SK-N-SH treated with all-trans-retinoic acid at 6 μM for 48 hours (cell line): ENCODE measurements around the gene PTCHD4.

Experiments used
- ATAC-seq: fragments of 200-7000 bp; cut with Tn5 transposase; 3 replicates; pipeline ENCODE4 v1.9.1; 2020; ENCODE audit warnings: mild to moderate bottlenecking, moderate library complexity
- ARNTL ChIP-seq: fragments of 450-650 bp; formaldehyde crosslinking; IDR thresholded peaks from 2 replicates; pipeline ENCODE4 v1.5.0; 2020; ENCODE audit warnings: low read depth, mild to moderate bottlenecking, moderate library complexity, borderline replicate concordance
- BACH2 ChIP-seq: fragments of 250-450 bp; sonication (Bioruptor Pico); IDR thresholded peaks from 2 replicates; pipeline ENCODE4 v1.9.0; 2021; ENCODE audit warnings: mild to moderate bottlenecking, borderline replicate concordance
- CSDC2 ChIP-seq: fragments of 250-450 bp; sonication (Bioruptor Pico); IDR thresholded peaks from 2 replicates; pipeline ENCODE4 v1.5.0; 2020; ENCODE audit warnings: mild to moderate bottlenecking, moderate library complexity
- GLIS3 ChIP-seq: fragments of 250-450 bp; sonication (Bioruptor Pico); IDR thresholded peaks from 2 replicates; pipeline ENCODE4 v1.5.0; 2020; ENCODE audit warnings: mild to moderate bottlenecking, moderate library complexity
- ISL1 ChIP-seq: fragments of 250-450 bp; sonication (Bioruptor Pico); IDR thresholded peaks from 2 replicates; pipeline ENCODE4 v2.1.2; 2022; ENCODE audit warnings: mild to moderate bottlenecking, moderate library complexity
- OSR1 ChIP-seq: fragments of 250-450 bp; sonication (Bioruptor Pico); IDR thresholded peaks from 2 replicates; pipeline ENCODE4 v1.8.0; 2022; ENCODE audit warnings: moderate library complexity, mild to moderate bottlenecking, inconsistent platforms
- PPARA ChIP-seq: fragments of 250-450 bp; sonication (Bioruptor Pico); IDR thresholded peaks from 2 replicates; pipeline ENCODE4 v1.5.0; 2020; ENCODE audit warnings: mild to moderate bottlenecking, borderline replicate concordance
- RARB ChIP-seq: fragments of 250-450 bp; sonication (Bioruptor Pico); IDR thresholded peaks from 2 replicates; pipeline ENCODE4 v1.8.0; 2021; ENCODE audit warnings: mild to moderate bottlenecking, moderate library complexity
- SNAI2 ChIP-seq: fragments of 250-450 bp; sonication (Bioruptor Pico); IDR thresholded peaks from 2 replicates; pipeline ENCODE4 v1.5.0; 2020; ENCODE audit warnings: mild to moderate bottlenecking, moderate library complexity
- TOX ChIP-seq: fragments of 250-450 bp; sonication (Bioruptor Pico); IDR thresholded peaks from 2 replicates; pipeline ENCODE4 v1.8.0; 2021; ENCODE audit warnings: mild to moderate bottlenecking, moderate library complexity, borderline replicate concordance
- ZC3H10 ChIP-seq: fragments of 250-450 bp; sonication (Bioruptor Pico); IDR thresholded peaks from 2 replicates; pipeline ENCODE4 v1.5.1; 2021; ENCODE audit warnings: mild to moderate bottlenecking, moderate library complexity
- ZFP30 ChIP-seq: fragments of 450-650 bp; formaldehyde crosslinking; IDR thresholded peaks from 2 replicates; pipeline ENCODE4 v1.5.0; 2022; ENCODE audit warnings: mild to moderate bottlenecking, moderate library complexity
- ZNF565 ChIP-seq: fragments of 450-650 bp; formaldehyde crosslinking; conservative IDR thresholded peaks from 2 replicates; pipeline ENCODE4 v1.5.0; 2020; ENCODE audit warnings: low read depth, mild to moderate bottlenecking, moderate library complexity
- ZNF70 ChIP-seq: fragments of 450-650 bp; formaldehyde crosslinking; IDR thresholded peaks from 2 replicates; pipeline ENCODE4 v1.5.0; 2020; ENCODE audit warnings: mild to moderate bottlenecking, moderate library complexity
- ZNF8 ChIP-seq: fragments of 450-650 bp; formaldehyde crosslinking; IDR thresholded peaks from 2 replicates; pipeline ENCODE4 v1.5.0; 2020; ENCODE audit warnings: mild to moderate bottlenecking, moderate library complexity
- TF ChIP-seq, protein P1 (sequence below): fragments of 250-450 bp; sonication (Bioruptor Pico); IDR thresholded peaks from 2 replicates; pipeline ENCODE4 v1.5.1; 2020; ENCODE audit warnings: low read depth, mild to moderate bottlenecking, moderate library complexity
- TF ChIP-seq, protein P2 (sequence below): fragments of 250-450 bp; sonication (Bioruptor Pico); IDR thresholded peaks from 2 replicates; pipeline ENCODE4 v1.8.0; 2020; ENCODE audit warnings: mild to moderate bottlenecking, moderate library complexity, borderline replicate concordance
- TF ChIP-seq, protein P3 (sequence below): fragments of 250-450 bp; sonication (Bioruptor Pico); IDR thresholded peaks from 2 replicates; pipeline ENCODE4 v1.8.0; 2021; ENCODE audit warnings: low read depth, mild to moderate bottlenecking, moderate library complexity, borderline replicate concordance
- TF ChIP-seq, protein P4 (sequence below): fragments of 250-450 bp; sonication (Bioruptor Pico); IDR thresholded peaks from 2 replicates; pipeline ENCODE4 v1.5.0; 2020; ENCODE audit warnings: mild to moderate bottlenecking, moderate library complexity
- TF ChIP-seq, protein P5 (sequence below): fragments of 250-450 bp; sonication (Bioruptor Pico); IDR thresholded peaks from 2 replicates; pipeline ENCODE4 v1.5.1; 2021; ENCODE audit warnings: mild to moderate bottlenecking, moderate library complexity

PTCHD4 gene

DNA sequence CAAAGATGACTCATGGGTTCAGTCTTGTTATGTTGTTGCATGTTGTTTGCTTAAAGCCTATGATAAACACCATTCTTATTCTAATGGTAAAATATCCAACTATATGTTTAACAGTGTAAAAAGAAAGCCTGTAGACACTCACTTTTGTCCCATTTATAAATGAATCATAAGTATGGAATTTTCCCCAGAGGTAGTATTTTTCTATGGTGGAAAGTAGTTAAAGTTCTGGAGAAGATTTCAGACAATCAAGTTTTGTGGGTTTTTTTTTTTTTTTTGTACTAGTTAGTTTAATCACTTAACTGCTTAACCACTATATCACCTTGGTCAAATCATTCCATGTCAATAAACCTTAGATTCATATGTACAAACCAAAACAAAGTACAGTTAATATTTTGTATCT, 35.8 kb downstream of the PTCHD4 start:
- TF ChIP-seq PPARA (CRISPR knock-in tag) (no peak), BACH2 (CRISPR knock-in tag) (no peak), ZC3H10 (CRISPR knock-in tag) (no peak)
- no peak for ATAC-seq

DNA sequence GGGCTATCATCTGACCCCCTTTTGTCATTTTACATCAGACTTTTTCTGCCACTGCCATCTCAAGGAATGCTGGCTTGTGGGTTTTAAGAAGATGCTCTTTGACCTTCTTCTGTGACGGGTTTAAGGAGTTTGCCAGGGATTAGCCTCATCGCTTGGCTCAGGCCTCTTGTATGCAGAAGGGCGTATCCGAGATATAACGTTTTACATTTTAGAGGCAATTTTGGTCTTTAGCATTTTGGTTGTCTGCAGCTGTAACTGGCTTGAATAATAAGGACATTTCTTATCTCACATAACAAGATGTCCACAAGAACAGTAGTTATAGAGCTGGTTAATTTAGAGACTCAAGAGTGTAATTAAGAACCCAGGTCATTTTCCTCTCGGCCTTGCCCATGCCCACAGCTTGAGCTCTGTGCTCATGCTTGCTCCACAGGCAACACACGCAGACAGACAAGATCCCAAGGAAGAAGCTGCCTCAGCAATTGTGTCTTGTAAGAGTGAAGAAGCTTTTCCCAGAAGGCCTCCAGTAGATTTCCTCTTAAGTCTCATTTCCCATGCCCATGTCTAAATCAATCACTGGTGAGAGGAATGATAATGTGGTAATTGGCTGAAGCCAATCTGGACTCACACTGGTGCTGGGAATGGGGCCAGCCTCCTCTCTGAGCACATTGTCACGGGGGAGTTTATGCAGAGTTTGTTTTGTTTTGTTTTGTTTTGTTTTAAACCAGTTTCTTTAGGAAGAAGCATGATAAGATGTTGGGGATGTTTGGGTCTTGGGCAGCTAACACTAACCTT, 36.8 kb downstream of the PTCHD4 start:
- TF ChIP-seq, protein P1, sequence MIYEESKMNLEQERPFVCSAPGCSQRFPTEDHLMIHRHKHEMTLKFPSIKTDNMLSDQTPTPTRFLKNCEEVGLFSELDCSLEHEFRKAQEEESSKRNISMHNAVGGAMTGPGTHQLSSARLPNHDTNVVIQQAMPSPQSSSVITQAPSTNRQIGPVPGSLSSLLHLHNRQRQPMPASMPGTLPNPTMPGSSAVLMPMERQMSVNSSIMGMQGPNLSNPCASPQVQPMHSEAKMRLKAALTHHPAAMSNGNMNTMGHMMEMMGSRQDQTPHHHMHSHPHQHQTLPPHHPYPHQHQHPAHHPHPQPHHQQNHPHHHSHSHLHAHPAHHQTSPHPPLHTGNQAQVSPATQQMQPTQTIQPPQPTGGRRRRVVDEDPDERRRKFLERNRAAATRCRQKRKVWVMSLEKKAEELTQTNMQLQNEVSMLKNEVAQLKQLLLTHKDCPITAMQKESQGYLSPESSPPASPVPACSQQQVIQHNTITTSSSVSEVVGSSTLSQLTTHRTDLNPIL (CRISPR knock-in tag), result no peak
- TF ChIP-seq ZC3H10 (CRISPR knock-in tag), result no peak
- TF ChIP-seq CSDC2 (CRISPR knock-in tag), result no peak
- no peak for TF ChIP-seq SNAI2 (CRISPR knock-in tag)
- TF ChIP-seq, protein P2, sequence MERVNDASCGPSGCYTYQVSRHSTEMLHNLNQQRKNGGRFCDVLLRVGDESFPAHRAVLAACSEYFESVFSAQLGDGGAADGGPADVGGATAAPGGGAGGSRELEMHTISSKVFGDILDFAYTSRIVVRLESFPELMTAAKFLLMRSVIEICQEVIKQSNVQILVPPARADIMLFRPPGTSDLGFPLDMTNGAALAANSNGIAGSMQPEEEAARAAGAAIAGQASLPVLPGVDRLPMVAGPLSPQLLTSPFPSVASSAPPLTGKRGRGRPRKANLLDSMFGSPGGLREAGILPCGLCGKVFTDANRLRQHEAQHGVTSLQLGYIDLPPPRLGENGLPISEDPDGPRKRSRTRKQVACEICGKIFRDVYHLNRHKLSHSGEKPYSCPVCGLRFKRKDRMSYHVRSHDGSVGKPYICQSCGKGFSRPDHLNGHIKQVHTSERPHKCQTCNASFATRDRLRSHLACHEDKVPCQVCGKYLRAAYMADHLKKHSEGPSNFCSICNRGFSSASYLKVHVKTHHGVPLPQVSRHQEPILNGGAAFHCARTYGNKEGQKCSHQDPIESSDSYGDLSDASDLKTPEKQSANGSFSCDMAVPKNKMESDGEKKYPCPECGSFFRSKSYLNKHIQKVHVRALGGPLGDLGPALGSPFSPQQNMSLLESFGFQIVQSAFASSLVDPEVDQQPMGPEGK (CRISPR knock-in tag), result no peak
- no peak for TF ChIP-seq GLIS3 (CRISPR knock-in tag)
- no peak for TF ChIP-seq ZNF70 (CRISPR knock-in tag)
- TF ChIP-seq RARB (CRISPR knock-in tag), result no peak
- TF ChIP-seq ZNF565 (CRISPR knock-in tag), result no peak
- no peak for TF ChIP-seq ZFP30 (CRISPR knock-in tag)
- TF ChIP-seq, protein P3, sequence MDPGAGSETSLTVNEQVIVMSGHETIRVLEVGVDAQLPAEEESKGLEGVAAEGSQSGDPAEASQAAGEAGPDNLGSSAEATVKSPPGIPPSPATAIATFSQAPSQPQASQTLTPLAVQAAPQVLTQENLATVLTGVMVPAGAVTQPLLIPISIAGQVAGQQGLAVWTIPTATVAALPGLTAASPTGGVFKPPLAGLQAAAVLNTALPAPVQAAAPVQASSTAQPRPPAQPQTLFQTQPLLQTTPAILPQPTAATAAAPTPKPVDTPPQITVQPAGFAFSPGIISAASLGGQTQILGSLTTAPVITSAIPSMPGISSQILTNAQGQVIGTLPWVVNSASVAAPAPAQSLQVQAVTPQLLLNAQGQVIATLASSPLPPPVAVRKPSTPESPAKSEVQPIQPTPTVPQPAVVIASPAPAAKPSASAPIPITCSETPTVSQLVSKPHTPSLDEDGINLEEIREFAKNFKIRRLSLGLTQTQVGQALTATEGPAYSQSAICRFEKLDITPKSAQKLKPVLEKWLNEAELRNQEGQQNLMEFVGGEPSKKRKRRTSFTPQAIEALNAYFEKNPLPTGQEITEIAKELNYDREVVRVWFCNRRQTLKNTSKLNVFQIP (CRISPR knock-in tag), result no peak
- TF ChIP-seq ARNTL (CRISPR knock-in tag), result no peak
- TF ChIP-seq, protein P4, sequence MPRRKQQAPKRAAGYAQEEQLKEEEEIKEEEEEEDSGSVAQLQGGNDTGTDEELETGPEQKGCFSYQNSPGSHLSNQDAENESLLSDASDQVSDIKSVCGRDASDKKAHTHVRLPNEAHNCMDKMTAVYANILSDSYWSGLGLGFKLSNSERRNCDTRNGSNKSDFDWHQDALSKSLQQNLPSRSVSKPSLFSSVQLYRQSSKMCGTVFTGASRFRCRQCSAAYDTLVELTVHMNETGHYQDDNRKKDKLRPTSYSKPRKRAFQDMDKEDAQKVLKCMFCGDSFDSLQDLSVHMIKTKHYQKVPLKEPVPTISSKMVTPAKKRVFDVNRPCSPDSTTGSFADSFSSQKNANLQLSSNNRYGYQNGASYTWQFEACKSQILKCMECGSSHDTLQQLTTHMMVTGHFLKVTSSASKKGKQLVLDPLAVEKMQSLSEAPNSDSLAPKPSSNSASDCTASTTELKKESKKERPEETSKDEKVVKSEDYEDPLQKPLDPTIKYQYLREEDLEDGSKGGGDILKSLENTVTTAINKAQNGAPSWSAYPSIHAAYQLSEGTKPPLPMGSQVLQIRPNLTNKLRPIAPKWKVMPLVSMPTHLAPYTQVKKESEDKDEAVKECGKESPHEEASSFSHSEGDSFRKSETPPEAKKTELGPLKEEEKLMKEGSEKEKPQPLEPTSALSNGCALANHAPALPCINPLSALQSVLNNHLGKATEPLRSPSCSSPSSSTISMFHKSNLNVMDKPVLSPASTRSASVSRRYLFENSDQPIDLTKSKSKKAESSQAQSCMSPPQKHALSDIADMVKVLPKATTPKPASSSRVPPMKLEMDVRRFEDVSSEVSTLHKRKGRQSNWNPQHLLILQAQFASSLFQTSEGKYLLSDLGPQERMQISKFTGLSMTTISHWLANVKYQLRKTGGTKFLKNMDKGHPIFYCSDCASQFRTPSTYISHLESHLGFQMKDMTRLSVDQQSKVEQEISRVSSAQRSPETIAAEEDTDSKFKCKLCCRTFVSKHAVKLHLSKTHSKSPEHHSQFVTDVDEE (CRISPR knock-in tag), result no peak
- no peak for TF ChIP-seq ZNF8 (CRISPR knock-in tag)
- no peak for TF ChIP-seq OSR1 (CRISPR knock-in tag)
- no peak for TF ChIP-seq PPARA (CRISPR knock-in tag)
- peak; percentile 48 for ATAC-seq

DNA sequence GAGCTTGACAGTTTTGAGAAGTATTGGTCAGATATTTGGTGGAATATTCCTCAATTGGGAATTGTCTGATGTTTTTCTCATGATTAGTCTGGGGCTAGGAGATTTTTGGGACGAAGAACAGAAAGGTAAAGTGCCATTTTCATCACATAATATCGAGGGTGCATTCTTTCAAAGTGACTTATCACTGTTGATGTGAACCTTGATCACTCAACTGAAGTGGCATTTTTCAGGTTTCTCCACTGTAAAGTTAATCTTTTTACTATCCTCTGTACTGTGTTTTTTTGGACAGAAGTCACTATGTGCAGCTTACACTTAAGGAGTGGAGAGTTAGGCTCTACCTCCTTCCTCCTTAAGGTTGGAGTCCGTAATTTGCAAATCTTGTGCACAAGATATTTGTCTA, 39.2 kb downstream of the PTCHD4 start:
- ATAC-seq, result no peak
- TF ChIP-seq OSR1 (CRISPR knock-in tag), result no peak
- no peak for TF ChIP-seq ZFP30 (CRISPR knock-in tag)
- TF ChIP-seq, protein P2 (CRISPR knock-in tag), result no peak
- TF ChIP-seq, protein P4 (CRISPR knock-in tag), result no peak
- TF ChIP-seq, protein P3 (CRISPR knock-in tag), result no peak
- TF ChIP-seq ZNF565 (CRISPR knock-in tag), result no peak
- no peak for TF ChIP-seq ZNF70 (CRISPR knock-in tag)
- TF ChIP-seq TOX, result no peak
- TF ChIP-seq RARB (CRISPR knock-in tag), result no peak
- no peak for TF ChIP-seq PPARA (CRISPR knock-in tag)
- TF ChIP-seq, protein P5, sequence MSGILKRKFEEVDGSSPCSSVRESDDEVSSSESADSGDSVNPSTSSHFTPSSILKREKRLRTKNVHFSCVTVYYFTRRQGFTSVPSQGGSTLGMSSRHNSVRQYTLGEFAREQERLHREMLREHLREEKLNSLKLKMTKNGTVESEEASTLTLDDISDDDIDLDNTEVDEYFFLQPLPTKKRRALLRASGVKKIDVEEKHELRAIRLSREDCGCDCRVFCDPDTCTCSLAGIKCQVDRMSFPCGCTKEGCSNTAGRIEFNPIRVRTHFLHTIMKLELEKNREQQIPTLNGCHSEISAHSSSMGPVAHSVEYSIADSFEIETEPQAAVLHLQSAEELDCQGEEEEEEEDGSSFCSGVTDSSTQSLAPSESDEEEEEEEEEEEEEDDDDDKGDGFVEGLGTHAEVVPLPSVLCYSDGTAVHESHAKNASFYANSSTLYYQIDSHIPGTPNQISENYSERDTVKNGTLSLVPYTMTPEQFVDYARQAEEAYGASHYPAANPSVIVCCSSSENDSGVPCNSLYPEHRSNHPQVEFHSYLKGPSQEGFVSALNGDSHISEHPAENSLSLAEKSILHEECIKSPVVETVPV (CRISPR knock-in tag), result no peak
- no peak for TF ChIP-seq ISL1 (CRISPR knock-in tag)
